WTC11 (cell line): Measurements from ENCODE around the gene PTPRG.

Experiments used
- CBFB ChIP-seq: sonication (generic); formaldehyde crosslinking; IDR thresholded peaks from 2 replicates; pipeline ENCODE4 v1.8.1; 2022; ENCODE audit warnings: mild to moderate bottlenecking, low read depth, missing genetic modification reagents
- ELF4 ChIP-seq: sonication (generic); formaldehyde crosslinking; IDR thresholded peaks from 2 replicates; pipeline ENCODE4 v1.8.1; 2022; ENCODE audit warnings: low read depth, mild to moderate bottlenecking, moderate library complexity, missing genetic modification reagents
- MYBL2 ChIP-seq: sonication (generic); formaldehyde crosslinking; IDR thresholded peaks from 2 replicates; pipeline ENCODE4 v1.8.1; 2023; ENCODE audit warnings: mild to moderate bottlenecking, moderate library complexity, missing genetic modification reagents
- NFATC4 ChIP-seq: fragments of 250-450 bp; sonication (Bioruptor Pico); IDR thresholded peaks from 2 replicates; pipeline ENCODE4 v1.9.0; 2021; ENCODE audit warnings: mild to moderate bottlenecking
- NFYB ChIP-seq: sonication (generic); formaldehyde crosslinking; conservative IDR thresholded peaks from 2 replicates; pipeline ENCODE4 v1.8.0; 2022; ENCODE audit warnings: low read depth, missing genetic modification reagents
- ZNF121 ChIP-seq: sonication (generic); formaldehyde crosslinking; IDR thresholded peaks from 2 replicates; pipeline ENCODE4 v1.8.0; 2023; ENCODE audit warnings: missing genetic modification reagents
- ZNF138 ChIP-seq: sonication (generic); formaldehyde crosslinking; conservative IDR thresholded peaks from 2 replicates; pipeline ENCODE4 v1.8.1; 2022; ENCODE audit warnings: mild to moderate bottlenecking, moderate library complexity, missing genetic modification reagents
- ZNF232 ChIP-seq: sonication (generic); formaldehyde crosslinking; IDR thresholded peaks from 2 replicates; pipeline ENCODE4 v1.8.0; 2022; ENCODE audit warnings: mild to moderate bottlenecking, missing genetic modification reagents
- TF ChIP-seq, protein P1 (sequence below): fragments of 200-600 bp; IDR thresholded peaks from 2 replicates; pipeline ENCODE4 v1.8.0; 2022; ENCODE audit warnings: antibody characterized with exemption
- TF ChIP-seq, protein P2 (sequence below): sonication (generic); formaldehyde crosslinking; IDR thresholded peaks from 2 replicates; pipeline ENCODE4 v1.8.0; 2022; ENCODE audit warnings: mild to moderate bottlenecking, missing genetic modification reagents
- TF ChIP-seq, protein P3 (sequence below): sonication (generic); formaldehyde crosslinking; IDR thresholded peaks from 2 replicates; pipeline ENCODE4 v1.8.1; 2023; ENCODE audit warnings: mild to moderate bottlenecking, missing genetic modification reagents, moderate library complexity

- TF ChIP-seq, protein P1, sequence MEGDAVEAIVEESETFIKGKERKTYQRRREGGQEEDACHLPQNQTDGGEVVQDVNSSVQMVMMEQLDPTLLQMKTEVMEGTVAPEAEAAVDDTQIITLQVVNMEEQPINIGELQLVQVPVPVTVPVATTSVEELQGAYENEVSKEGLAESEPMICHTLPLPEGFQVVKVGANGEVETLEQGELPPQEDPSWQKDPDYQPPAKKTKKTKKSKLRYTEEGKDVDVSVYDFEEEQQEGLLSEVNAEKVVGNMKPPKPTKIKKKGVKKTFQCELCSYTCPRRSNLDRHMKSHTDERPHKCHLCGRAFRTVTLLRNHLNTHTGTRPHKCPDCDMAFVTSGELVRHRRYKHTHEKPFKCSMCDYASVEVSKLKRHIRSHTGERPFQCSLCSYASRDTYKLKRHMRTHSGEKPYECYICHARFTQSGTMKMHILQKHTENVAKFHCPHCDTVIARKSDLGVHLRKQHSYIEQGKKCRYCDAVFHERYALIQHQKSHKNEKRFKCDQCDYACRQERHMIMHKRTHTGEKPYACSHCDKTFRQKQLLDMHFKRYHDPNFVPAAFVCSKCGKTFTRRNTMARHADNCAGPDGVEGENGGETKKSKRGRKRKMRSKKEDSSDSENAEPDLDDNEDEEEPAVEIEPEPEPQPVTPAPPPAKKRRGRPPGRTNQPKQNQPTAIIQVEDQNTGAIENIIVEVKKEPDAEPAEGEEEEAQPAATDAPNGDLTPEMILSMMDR, result no peak
- TF ChIP-seq ZNF121 (CRISPR knock-in tag) (no peak), ELF4 (CRISPR knock-in tag) (no peak), ZNF138 (CRISPR knock-in tag) (no peak), NFATC4 (CRISPR knock-in tag) (no peak), ZNF232 (CRISPR knock-in tag) (no peak), MYBL2 (CRISPR knock-in tag) (no peak), CBFB (CRISPR knock-in tag) (no peak), NFYB (CRISPR knock-in tag) (no peak)
- TF ChIP-seq, protein P2, sequence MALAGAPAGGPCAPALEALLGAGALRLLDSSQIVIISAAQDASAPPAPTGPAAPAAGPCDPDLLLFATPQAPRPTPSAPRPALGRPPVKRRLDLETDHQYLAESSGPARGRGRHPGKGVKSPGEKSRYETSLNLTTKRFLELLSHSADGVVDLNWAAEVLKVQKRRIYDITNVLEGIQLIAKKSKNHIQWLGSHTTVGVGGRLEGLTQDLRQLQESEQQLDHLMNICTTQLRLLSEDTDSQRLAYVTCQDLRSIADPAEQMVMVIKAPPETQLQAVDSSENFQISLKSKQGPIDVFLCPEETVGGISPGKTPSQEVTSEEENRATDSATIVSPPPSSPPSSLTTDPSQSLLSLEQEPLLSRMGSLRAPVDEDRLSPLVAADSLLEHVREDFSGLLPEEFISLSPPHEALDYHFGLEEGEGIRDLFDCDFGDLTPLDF (CRISPR knock-in tag), result no peak
- TF ChIP-seq, protein P3, sequence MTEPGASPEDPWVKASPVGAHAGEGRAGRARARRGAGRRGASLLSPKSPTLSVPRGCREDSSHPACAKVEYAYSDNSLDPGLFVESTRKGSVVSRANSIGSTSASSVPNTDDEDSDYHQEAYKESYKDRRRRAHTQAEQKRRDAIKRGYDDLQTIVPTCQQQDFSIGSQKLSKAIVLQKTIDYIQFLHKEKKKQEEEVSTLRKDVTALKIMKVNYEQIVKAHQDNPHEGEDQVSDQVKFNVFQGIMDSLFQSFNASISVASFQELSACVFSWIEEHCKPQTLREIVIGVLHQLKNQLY (CRISPR knock-in tag), result no peak
These were observed 417.4 kb downstream of the PTPRG start for GRCh38 chr3:61978460-61979419.
